HG03103 (cell line): ENCODE data around the gene SNRNP25.

Source experiments
- ATAC-seq: cut with Tn5 transposase; IDR thresholded peaks from one replicate; pipeline ENCODE4 v1.9.1; 2021; ENCODE audit warnings: low read depth; ENCODE audit not compliant: unreplicated experiment

Gene SNRNP25

DNA sequence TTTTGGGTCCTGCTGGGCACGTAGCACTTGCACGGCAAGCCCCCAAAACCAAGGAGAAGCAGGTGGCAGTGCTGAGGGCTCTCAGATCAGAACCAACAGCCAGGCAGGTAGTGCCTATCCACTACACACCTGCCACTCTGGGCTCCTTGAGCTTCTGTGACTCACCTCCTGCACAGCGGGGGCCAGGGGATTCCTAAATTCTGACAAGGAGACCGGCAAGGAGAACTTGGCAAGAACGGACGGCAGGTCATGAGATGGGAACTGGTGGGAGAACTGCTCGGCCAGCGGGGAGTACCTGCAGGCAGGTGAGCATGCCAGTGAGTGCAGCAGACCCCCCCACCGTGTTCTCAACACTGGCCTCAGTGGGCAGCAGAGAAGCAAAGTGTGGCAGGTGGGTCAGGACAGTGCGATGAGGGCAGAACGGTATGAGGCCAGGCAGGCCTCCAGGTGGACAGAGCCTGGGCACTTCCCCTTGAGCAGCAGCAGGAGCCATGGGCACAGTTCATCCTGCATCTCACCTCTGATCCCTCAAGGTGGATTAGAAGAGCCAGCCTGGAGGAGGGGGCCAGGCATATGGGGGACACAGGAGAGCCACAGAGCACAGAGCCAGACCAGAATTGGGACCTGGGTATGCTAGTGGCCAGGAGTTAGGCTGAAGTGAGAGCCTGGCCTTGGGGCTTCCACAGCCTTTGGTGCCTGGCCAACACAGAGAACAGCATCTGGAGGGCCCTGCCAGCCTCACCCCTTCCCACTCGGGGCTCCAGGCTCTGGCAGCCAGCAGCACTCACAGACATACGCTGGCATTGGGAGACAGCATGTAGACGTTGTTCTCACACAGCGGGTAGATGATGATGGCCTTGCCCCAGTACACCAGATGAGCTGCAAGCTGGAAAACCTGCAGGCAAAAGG, 39.1 kb downstream of the SNRNP25 start:
- ATAC-seq, result no peak

DNA sequence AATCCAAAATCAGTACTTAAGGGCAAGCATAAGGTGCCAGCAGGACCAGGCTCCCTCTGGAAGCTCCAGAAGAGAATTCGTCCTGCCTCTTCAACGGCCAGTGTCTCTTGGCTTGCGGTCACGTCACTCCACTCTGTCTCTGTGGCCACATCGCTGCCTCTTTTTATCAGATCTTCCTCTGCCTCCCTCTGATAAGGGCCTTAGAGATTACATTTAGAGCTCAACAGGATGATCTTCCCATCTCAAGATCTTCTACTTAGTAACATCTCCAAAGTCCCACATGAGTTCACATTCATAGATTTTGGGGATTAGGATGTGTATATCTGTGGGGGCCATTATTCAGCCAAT, 41.3 kb downstream of the SNRNP25 start:
- ATAC-seq, result no peak

DNA sequence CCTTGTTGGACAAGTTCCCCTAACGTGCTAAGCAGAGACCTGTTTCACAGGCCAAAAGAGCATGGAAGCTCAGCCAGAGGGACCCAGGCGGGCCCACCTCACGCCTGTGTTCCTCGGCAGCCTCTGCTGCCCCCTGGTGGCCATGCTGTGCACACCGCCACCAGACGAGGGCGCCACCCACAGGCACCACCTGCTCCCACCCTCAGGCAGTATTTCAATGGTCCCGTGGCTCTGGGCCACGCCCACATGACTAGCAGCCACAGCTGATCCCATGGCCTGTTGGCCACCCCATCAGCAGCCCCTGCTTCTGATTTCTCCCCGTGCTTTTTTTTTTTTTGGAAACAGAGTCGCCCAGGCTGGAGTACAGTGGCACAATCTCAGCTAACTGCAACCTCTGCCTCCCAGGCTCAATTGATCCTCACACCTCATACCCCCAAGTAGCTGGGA, 43.3 kb downstream of the SNRNP25 start:
- ATAC-seq, result peak; percentile 70

DNA sequence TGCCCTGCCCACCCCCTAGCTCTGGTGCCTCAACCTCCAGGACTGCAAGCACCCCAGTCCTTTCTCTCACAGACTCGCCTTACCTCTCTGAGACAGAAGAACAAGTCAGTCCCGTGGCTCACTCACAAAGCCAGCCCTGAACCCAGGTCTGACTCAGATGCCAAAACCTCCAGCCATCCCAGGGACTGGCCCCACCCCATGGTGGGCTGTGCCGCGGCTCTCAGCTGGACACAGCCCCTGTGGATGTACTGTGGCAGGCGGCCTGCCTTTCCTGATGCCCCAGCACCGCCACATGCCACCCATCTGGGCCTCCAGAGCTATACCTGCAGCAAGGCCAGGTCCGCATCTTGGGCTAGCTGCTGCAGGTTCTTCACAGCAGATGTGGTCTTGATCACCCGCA, 44.2 kb downstream of the SNRNP25 start:
- ATAC-seq, result no peak

DNA sequence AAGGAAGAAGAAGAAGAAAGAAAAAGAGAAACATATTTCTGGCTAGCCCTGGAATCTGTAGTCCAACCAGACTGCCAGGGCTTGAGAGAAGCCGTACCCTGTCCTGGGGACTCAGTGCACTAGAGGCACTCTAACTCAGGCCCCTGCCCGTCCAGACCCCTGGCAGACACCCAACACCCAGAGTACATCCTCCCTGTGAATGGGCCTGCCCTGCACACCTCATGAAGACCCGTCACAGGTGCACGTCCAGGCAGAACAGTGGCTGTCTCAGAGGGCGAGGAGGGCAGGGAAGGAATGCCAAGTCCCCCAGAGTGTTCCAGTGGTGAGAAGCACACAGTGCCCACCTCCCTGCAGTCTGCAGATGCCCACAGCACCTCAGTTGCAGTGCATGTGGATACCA, 47.4 kb downstream of the SNRNP25 start:
- no peak for ATAC-seq

DNA sequence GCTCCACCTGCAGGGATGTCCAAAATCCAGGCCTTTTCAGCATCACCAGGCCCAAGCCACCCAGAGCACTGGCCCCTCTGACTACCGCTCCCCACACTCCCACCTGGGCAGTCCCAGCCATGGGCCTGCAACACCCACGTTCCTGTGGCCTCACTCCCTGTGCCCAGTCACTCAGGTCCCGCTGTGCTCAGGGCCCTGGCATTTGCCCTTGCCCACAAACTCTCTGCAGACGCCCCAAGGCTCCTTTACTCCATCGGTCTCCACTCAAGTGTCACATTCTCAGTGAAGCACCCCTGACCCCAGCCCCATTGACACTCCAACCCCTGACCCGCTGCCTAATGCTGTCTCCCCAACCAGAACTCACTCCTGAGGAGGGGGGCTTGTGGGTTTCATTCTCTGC, 48.0 kb downstream of the SNRNP25 start:
- ATAC-seq, result no peak

DNA sequence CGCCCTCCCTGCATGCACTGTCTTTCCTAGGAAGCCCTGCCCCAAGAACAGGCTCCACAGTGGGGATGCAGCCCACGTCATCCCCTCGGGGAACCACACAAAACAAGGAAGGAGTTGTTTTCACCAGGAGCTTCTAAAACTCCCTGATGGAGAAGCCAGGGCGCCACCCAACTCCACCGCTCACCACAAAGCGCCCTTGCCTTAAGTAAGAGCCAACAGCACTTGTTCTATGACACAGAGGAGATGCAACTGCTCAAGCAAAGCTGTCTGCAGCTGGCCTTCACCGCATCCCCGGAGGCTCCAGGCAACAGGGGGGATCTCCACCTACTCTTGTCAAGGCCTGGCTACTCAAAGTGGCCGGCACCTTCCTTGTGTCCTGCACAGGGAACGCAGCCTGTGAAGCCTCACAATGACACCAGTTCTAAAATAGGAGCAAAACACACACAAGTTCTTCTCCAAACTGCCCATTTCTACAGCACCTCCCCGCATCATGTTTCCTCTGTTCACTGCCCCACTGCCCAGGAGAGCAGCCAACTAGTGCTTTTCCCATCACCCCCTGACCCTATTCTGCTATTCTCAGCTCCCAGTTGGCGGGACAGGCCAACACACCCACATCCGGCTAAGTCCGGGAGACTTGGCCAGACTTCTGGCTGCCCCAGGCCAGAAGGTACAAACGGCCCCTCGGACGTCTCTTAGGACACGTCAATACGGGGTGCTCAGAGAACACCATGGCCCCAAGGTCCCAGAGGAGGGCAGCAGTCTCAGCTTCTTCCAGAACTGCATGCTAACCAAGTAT, 48.6 kb downstream of the SNRNP25 start:
- ATAC-seq, result no peak

DNA sequence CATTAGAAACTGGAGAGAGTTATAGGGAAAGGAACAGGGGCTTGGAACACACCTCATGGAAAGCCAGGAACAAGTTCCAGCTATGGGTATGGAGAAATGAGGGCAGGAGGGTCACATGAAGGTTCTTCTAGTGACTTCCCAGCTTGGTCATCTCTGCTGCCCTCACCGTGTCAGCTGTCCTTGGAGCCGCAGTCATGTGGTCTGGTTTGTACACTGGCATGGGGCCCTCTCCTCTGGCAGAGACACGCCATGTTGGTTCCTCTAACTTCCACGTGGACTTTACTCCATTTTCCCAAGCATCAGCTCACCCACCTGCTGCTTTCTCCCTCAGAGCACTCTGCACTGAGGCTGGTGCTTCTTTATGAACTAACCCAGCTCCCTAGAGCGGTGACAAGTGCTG, 50.7 kb downstream of the SNRNP25 start:
- ATAC-seq, result no peak

DNA sequence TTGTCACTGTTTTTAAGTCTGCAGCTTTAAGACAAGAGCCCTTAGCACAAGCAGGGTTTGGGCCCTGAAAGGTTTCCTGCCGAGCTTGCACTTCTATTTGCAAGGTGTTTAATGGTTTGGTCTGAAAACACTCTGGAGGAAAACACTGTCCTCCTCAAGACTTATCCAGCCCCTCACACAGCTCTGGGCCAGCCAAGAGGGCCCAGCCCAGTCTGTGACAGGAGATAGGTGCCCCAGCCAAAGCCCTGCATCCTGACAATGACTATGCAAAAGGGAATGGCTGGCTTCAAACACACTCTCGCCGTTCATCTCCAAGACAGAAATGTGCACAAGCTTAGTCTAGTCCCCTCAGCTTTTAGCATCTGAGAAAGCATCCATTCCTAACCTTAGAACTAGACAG, 51.3 kb downstream of the SNRNP25 start:
- ATAC-seq, result no peak

DNA sequence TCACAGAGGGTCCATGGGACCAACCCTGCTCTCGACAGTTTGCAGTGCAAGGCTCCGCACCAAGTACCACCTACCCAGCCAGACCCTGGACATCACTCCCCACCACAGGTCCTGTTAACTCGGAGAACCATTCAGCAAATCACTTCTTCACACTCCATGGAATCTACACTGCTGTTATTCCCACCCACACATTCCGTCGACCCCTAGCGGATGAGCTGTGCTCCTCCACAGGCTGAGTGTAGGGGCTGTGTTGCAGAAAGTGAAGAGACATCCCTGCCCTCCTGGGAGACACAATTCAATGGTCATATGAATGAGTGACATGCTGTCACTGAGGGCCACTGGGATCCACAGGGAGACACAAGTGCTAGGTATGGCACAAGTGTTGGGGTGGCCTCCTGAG, 51.9 kb downstream of the SNRNP25 start:
- ATAC-seq, result no peak

DNA sequence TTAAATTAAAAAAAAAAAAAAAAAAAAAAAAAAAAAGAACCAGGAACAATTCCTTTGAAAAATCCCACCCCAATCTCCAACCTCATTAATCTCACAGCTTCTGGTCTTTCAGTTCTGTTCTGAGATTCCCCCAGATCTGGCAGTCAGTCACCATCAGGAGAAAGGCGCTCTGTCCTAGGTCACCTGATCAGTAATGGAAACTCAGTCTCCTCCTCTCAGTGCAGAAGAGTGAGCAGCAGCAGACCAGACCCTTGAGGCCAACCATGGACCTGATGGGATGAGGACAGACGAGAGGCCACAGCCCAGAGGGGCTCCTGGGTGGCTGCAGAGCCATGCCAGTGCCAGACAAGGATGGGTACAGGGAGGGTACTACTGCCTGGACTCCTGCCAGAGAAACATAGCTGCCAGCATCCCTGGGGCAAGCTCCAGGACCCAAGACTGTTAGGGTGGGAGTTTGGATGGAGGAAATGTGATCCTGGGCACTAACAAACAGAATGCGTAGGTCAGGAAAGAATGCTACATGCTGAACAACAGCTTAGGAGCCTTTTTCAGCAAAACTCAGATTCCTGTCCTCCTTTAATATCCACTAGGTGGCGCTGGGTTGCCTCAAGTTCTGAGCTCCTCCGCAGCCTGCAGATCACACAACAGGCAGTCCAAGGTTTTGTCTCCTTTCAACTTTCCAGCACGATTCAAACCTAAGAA, 53.1 kb downstream of the SNRNP25 start:
- no peak for ATAC-seq
